SKM-1 (cell line): ENCODE measurements around the gene CLK2.
"Not testable (repeated sequence)": the region's sequence is repeated elsewhere in the genome, so short reads cannot be mapped to it uniquely, and the experiment has no call there.

ENCODE experiments used
- DNase-seq: peaks from one replicate; lab custom pipeline; 2025; ENCODE audit not compliant: unreplicated experiment; lab: John Stamatoyannopoulos, UW

CLK2 gene

DNA sequence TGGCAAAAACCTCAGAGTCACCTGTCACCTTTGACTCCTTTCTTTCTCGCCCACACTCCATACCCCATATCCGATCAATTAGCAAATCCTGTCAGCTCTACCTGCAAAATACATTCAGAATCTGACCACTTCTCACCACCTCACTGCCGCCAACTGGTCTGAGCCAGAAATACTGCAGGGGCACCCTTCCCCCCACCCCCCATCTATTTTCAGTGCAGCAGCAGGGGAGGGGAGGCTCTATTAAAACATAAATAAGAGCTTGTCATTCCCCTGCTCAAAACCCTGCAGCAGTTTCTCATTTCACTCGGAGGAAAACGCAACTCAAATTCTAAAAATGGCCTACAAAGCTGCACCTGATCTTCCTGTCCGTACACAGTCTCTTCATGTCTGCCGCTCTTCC is 24.1 kb upstream of the CLK2 start:
- DNase-seq = no peak

DNA sequence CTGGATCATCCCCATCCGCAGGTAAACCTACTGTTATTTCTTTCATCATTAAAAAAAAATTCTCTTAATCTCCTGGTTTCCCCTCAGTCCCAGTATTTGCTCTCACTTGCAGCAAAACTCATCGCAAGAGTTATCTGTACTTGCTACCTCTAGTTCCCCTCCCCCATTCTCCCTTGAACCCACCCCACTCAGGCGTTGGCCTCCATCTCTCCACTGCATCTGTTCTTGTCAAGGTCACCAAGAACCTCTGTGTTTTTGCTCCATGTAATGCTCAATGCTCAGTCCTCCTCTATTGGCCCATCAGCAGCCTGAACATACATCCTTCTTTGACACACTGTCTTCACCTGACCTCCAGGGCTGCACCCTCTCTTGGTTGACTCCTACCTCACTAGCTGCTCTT is 23.4 kb upstream of the CLK2 start:
- DNase-seq = no peak

DNA sequence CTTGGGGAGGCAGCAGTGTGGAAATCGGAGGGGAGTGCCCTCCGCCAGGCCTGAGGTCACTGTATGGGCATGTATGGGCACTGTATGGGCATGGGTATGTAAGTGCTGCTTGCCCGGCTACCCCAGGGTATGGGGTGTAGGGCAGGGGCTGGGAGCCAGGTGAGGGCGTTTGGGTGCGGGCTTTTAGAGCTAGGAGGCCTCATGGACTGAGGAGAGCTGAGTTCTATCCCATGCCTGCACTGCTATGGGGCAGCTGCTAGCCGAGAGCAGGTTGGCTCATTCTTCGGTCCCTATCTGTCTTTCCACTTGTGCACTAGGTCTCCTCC is 22.6 kb upstream of the CLK2 start:
- DNase-seq = no peak

DNA sequence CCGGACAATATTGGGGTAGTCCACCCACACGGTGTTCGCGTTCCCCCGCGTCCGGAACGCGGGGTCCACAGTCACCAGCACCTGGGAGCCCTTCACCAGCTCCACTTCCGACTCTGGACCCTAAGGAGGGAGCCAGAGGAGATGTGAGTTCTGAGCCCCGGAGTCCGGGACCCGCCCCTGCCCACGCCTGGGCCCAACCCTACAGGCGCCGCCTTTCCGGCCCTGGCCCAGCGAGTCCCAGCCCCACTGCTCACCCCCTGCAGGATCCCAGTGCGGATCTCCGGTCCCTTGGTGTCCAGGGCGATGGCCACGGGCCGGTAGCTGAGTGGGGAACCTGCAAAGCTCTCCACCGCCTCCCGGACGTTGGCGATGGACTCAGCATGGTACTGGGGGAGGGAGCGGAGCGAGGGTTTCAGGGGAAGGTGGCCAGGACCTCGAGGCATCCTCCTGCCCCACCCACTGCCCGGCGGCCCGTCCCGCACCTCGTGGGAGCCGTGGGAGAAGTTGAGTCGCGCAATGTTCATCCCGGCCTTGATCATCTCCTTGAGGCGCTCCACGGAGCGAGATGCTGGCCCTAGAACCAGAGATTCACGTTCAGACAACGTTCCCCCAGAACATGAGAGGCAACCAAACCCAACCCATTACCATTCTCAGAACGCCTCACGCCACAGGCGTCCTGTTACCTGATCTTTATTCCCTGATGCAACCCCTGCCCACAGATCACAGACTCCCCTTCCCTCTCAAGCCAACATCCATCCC is 22.1 kb upstream of the CLK2 start:
- no peak for DNase-seq

DNA sequence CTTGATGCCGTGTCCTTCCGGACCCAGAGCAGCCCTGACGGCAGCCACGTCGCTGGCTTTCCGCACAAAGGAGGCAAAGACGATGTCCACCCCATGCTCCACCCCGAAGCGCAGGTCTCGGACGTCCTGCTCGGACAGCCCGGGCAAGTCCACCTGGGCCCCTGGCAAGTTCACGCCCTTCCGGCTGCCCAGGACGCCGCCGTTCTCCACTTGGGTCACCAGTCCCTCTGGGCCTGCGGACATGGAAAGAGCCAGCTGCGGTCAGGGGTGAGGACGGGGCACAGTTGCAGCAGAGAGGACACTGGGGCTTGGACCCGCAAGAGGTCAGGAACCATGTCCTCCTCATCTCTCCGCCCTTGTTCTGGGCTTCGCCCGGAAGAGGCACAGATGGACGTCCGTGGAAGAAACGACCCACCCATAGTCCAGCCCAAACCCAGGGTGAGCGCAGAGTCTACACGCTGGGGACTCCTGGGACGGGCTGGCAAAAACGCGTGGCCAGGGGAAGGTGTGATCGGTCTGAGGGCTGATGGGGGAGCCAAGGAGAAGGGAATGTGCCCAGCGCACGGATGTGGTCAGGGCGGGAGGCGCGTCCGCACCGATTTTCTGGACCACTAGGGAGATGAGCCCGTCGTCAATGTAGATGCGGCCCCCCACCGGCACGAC is 21.3 kb upstream of the CLK2 start:
- no peak for DNase-seq

DNA sequence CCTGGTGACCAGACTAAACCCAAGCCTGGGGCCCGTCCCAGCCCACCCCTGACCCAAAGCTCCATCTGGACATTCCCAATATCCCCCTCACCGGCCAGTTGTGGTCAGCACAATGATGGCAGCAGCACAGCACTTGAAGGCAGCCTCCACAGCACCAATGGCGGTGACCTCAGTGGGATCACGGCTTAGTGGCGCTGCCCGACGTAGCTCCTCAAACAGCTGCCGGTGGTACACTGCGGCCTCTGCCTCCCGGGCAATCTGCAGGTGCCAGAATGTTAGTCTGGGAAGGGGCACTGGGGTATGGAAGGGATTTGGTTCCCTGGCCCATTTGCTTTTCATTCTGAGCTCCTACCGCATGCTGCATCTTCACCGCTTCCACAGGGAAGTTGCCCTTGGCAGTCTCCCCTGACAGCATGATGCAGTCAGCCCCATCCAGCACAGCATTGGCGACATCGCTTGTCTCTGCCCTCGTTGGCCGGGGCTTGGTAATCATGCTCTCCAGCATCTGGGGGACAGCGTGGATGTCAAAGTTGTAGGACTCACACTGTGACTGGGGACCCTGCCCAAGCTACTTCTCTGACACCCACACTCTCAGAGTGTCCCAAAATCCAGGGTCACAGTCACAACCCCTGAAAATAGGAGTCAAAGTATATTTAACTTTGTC is 19.9 kb upstream of the CLK2 start:
- no peak for DNase-seq

DNA sequence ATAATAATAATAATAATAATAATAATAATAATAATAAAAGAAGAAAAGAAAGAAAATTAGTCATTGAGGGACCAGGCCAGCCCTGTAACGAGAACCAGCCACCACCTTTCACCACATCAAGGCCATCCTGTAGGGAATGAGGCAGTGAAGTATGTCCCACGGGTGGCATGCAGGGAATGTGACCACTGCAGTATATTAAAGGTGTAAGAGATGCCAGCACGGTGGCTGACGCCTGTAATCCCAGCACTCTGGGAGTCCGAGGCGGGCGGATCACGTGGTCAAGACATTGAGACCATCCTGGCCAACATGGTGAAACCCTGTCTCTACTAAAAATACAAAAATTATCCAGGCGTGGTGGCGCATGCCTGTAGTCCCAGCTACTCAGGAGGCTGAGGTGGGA is 17.7 kb upstream of the CLK2 start:
- not testable (repeated sequence) for DNase-seq

DNA sequence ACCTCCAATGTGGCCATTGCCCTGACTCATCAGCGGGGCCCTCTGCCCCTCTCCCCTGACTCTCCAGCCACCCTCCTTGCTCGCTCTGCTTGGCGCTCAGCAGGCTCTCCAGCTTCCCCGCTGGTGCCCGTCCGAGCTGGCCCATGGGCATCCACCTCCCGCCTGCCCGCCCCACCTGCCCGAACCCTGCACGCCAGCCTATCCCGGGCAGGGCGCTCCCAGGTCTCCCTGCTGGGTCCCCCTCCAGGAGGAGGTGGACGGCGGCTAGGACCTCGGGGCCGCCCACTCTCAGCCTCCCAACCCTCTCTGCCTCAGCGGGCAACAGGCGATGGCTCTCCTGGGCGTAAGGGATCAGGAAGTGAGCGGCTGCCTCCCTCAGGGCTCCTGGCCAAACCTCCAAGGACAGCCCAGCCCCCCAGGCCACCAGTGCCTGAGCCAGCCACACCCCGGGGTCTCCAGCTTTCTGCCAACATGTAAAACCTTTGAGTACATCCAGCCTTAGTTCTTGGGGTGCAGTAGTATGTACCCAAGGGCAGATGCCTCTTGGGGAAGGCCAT is 14.8 kb upstream of the CLK2 start:
- DNase-seq = no peak

DNA sequence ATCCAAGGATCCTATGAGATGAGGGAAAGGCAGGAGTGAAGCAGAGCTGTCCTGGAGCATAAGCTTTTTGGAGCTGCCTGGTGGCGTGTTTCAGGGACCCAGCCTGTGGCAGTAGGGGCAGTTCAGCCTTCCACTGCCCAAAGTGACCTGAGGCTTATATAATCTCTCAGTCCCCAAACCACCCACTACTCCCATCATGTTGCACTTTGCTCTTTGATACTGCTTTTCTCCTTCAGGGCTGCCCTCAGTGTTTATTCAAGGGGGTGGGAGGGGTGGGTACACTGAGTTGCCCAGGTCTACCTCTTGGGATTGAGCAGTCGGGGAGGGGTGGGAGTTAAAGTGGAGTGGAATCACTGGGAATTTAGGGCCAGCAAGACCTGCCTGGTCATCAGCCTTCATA is 13.2 kb upstream of the CLK2 start:
- DNase-seq = no peak

DNA sequence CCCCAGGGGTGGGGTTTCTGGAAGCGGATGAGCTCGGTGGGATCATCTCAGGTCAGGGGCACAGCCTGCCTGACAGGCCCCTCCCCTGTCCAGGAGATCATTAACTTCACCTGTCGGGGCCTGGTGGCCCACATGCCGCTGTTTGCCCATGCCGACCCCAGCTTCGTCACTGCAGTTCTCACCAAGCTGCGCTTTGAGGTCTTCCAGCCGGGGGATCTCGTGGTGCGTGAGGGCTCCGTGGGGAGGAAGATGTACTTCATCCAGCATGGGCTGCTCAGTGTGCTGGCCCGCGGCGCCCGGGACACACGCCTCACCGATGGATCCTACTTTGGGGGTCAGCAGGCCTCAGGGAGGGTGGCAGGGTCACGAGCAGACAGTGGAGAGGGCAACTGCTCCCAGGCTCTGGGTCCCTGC is 12.3 kb upstream of the CLK2 start:
- no peak for DNase-seq

DNA sequence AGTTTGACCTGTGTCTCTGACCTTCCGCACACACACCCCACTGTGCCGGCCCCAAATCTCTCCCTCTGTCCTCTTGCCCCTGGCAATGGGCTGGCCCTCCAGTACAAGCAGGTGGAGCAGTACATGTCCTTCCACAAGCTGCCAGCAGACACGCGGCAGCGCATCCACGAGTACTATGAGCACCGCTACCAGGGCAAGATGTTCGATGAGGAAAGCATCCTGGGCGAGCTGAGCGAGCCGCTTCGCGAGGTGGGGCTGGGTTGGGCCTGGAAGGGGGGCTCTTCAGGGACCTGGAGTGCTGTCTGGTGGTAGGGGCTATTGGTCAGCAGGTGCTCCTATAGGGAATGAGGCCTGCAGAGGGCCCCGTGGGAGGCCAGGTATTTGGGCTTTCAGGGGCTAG is 11.8 kb upstream of the CLK2 start:
- no peak for DNase-seq

DNA sequence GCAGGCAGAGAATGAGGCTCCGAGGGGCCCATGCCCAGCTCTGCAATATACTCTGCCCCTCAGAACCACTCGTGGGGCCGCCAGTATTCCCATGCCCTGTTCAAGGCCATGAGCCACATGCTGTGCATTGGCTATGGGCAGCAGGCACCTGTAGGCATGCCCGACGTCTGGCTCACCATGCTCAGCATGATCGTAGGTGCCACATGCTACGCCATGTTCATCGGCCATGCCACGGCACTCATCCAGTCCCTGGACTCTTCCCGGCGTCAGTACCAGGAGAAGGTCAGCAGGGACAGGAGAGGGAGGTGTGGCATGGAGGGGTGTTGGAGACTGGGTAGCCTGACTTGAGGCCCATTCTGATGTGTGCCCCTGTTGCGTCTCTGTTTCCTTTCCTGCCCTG is 11.2 kb upstream of the CLK2 start:
- DNase-seq = no peak

DNA sequence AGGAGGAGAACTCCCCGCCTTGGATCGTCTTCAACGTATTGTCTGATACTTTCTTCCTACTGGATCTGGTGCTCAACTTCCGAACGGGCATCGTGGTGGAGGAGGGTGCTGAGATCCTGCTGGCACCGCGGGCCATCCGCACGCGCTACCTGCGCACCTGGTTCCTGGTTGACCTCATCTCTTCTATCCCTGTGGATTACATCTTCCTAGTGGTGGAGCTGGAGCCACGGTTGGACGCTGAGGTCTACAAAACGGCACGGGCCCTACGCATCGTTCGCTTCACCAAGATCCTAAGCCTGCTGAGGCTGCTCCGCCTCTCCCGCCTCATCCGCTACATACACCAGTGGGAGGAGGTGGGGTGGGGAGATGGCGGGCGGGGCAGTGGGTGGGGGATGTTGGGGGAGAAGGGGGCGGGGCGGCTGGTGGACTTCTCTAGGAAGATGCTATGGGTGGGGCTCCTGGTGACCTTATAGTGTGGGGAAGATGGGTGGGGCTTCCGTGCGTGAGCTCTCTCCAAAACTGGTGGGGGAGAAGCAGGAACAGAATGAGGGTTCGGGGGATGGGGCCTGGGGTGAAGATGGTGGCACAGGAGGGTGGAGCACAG is 9.3 kb upstream of the CLK2 start:
- DNase-seq = no peak

DNA sequence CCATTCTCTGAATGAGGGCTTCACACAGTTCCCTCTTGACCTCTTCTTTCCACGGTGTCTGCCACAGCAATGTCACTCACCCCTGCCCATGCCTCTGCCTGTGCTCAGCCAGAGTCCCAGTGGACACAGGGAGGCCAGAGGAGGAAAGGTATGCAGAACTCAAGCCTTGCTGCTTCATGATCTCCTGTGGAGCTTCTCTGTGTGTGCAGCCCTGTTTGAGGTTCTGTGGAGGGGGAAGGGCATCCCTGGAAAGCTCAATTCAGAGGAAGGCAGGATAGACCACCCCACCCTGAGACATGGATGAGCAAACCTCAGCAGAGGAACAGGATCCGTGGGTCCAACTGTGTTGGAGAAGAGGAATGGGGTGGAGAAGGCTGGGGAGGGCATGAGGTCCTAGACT is 6.0 kb upstream of the CLK2 start:
- DNase-seq = no peak

DNA sequence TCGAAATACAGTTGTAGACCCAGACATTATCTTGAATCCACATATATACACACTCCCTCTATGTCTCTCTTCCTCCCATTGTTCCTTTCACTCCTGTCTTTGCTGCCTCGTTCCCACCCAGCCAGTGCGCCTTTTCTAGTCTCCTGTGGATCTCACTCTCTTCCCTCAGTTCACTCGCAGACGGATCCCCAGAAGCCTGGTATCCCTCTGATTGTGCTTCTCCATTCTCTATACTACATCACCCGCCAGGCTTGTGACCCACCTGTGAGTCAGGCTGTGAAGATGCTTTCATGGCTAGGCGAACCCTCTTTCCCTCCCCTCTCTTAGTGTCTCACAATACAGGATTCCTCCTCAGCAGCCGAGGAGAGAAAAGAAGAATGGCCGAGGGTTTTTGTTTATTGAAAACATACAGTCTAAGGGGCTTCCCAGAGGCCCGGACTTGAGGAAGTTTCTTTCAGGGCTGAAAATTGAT is 5.4 kb upstream of the CLK2 start:
- DNase-seq = no peak

DNA sequence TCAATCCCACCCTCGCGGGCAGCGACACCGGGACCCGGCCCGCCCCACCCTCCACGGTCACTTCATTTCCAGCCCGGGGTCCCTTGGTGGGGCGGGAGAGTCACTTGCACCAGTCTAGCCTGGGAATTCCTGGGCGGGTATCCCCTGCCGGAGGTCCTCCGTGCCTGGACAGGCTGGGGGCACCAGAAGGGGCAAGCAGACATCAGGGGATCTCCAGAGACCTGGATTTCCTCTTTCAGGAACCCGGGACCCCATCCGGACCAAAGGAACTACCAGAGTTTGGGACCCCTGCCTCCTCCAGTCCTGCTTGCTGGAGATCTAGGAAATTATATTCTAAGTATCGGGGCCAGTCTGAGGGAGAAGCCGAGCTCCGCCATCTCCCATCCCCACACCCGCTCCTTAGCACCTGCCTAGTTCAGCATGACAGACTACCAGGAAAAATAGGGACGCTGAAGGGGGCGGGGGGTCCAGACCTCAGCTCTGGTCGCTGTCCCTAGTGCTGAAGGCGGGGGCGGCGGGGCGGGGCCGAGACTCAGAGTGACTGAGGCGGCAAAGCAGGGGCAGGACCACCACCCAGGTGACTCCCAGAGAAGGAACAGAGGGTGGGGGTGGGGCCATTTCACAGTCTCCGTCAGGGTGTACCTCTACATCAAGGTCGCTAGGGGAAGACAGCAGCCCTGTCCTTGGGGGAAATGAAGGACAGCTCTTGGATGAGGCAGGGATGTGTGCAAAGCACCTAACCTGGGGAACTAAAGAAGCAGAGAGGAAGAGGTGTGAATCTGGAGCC is 4.8 kb upstream of the CLK2 start:
- DNase-seq = peak; percentile 21

DNA sequence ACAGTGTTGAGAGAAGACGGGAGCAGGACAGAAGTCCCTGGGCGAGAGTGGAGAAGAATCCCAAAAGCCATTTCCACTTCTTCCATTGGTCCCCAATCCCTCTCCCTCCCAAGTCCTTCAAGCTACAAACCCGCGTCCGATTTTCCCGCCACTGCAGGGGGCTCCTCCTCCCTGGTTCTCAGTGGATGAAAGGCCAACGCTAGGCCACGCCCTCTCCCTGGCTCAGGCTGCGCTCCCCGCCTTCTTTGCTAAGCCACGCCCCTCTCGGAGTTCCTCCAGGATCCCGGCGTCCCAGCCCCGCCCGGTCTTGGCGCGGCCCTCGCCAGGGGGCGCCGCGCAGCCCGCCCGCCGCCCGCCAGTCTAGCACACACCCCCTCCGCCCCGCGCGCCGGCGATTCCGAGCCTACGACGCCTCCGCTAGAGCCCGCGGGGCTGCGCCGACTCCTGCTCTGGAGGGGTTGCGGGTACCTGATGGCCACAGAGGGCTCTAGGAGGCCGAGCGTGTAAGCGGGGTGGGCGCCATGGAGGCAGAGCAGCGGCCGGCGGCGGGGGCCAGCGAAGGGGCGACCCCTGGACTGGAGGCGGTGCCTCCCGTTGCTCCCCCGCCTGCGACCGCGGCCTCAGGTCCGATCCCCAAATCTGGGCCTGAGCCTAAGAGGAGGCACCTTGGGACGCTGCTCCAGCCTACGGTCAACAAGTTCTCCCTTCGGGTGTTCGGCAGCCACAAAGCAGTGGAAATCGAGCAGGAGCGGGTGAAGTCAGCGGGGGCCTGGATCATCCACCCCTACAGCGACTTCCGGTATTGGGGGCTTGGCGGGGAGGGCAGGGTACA is 4.0 kb upstream of the CLK2 start, which contains the start of gene HCN3:
TSS of gene HCN3 (plus strand) at position 394 of the 832 bp plus-strand sequence. CDS start at position 522, 128 bp downstream.
- DNase-seq = peak; percentile 99

DNA sequence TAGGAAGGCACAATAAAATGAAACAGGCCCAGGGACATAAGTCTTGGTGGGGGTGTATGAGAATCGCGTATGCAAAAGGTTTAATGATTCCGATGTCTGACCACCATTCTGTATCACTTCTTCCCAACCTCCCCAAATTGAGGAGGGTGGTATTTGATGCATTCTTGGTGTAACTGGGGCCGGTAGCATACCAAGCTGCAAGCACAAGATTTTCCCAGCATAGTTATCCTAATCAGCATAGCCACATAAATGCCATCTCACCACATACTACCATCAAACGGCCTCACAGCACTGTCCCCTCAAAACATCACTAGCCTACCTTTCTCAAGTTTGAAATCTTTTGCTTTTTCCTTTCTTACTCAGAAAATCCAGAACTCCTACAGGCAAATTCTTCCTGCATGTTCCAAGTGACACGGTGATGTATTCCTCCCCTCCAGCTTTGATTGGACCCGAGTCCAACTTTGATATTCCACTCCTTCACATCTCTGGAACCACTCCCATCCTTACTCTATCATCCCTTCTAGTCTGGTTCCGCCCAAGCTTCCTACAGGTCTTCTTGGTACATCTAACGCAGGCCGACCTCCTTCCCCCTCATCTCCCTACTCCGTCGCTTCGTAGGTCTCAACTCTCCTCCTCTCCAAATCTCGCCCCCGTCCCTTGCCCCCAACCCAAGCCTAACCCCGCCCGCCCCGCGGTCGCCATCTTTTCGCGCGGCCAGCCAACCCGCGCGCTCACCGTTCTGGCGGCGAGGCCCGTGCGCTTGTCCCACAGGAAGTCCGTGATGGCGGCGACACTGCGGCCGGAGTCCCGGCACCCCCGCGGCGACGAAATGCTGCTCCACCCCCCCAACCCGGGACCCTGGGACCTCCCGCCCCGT is 600 bp downstream of the CLK2 start:
- no peak for DNase-seq

DNA sequence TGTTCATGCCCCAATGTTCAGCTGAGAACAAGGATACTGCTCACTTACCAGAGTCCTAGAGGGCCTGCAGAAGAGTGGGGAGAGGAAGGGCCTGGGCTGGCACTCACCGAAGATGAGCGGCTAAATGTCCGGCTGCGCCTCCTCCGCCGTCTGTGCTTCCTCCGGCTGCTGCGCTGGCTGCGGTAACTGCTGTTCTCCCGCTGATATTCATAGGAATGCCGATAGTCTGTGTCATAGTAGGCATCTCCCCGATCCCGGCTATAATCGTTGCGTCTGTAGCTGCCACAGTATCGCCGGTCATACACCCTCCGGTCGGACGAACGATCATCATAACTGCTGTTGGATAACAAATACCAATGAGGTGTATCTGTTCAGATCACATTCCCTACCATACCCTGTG is 3.9 kb downstream of the CLK2 start:
- no peak for DNase-seq
